GM12872 (cell line): ENCODE data around the gene MED16.

Source experiments
- TF ChIP-seq, protein P1 (sequence below): IDR thresholded peaks from 3 replicates; pipeline ENCODE4 v1.5.1; 2011; ENCODE audit warnings: low read depth, mild to moderate bottlenecking, low read length, moderate library complexity; ENCODE audit not compliant: insufficient read depth

Gene MED16

DNA sequence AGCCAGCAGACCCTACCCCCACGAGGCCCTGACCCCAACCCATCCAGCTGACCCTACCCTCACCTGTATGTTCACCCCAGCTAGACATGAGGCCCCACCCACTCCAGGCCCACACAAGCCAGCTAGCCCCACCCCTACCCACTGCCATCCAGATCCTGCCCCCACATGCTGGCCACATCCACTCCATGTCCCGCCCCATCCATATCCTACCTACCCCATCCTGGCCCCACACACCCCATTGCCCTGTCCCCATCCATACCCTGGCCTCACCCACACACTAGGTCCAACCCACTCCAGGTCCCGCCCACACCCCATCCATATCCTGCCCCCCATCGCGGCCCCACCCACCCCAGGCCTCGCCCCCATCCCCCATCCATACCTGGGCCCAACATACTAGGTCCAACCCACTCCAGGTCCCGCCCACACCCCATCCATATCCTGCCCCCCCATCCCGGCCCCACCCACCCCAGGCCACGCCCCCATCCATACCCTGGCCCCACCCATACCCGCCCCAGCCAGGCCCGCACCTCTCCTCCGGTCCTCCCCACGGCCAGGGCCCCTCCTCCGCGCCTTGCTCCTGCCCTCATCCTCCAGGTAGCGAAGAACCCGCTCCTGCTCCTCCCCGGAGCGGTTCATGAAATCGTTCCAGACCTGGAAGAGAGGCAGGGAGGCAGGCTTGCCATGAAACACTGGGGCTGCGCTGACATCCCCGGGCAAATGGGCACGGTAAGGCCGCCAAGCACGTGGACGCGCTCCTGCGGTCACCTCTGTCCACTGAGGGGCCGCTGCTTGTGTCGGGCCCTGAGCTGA is 7.5 kb upstream of the MED16 start:
- TF ChIP-seq, protein P1, sequence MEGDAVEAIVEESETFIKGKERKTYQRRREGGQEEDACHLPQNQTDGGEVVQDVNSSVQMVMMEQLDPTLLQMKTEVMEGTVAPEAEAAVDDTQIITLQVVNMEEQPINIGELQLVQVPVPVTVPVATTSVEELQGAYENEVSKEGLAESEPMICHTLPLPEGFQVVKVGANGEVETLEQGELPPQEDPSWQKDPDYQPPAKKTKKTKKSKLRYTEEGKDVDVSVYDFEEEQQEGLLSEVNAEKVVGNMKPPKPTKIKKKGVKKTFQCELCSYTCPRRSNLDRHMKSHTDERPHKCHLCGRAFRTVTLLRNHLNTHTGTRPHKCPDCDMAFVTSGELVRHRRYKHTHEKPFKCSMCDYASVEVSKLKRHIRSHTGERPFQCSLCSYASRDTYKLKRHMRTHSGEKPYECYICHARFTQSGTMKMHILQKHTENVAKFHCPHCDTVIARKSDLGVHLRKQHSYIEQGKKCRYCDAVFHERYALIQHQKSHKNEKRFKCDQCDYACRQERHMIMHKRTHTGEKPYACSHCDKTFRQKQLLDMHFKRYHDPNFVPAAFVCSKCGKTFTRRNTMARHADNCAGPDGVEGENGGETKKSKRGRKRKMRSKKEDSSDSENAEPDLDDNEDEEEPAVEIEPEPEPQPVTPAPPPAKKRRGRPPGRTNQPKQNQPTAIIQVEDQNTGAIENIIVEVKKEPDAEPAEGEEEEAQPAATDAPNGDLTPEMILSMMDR, result no peak

DNA sequence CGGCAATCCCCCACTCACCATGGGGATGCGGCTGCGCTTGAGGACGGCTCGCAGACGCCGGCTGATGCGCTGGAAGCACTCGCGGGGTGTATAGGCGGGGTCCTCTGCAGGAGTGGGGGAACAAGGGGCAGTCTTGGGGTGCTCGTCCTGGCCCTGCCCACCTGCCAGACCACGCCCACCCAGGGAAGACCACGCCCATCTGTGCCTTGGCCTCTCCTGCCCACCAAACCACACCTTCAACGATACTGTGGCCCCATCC is 7.0 kb upstream of the MED16 start:
- TF ChIP-seq, protein P1, result no peak

DNA sequence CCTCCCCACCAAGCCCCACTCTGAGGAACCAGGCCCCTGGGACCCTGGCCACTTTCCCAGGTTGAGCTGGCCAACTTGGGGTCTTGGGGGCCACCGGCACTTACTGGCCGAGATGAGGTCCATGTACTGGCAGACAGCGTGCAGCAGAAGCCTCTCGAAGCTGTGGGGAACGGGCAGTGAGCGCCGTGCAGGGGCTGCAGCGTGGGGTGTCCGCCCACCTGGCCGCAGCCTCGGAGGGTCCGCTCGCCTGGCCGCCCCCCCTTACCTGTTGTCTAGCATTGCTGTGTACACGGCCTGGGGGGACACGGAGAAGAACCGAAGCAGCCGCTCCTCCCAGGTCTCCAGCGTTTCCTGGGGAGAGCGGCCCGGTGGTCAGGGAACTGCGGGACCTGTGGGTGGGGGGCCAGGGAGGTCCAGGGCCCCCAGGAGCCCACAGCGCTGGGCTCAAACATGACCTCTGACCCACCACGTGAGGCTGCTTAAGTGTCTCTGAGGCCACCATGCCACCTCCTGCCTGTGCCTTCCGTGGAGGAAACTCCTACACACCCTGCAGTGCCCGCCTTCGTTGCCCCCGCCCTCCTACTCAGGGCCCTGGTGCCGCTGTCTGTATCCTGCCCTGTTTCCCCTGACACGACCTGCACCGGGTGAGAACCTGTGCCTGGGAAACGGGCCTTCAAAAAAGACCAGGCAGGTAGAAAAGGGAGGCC is 6.5 kb upstream of the MED16 start:
- TF ChIP-seq, protein P1, result no peak

DNA sequence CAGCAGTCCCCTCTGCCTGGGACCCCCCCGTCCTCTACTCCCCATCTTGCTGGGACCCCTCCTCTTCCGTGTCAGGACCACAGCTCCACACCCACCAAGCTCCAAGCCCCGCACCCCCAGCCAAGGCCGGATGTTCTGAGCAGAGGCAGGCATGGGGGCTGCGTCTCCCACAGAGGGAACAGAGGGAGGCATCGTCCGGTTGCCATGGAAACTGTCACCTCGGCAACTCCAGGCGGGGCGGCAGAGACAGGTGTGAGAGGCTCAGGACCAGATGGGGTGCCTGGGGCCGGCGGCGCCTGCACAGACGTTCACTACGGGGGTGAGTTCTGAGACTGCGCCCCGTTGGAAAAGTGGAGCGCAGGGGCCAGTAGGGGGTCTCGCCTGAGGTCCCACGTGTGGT is 5.7 kb upstream of the MED16 start:
- TF ChIP-seq, protein P1, result no peak

DNA sequence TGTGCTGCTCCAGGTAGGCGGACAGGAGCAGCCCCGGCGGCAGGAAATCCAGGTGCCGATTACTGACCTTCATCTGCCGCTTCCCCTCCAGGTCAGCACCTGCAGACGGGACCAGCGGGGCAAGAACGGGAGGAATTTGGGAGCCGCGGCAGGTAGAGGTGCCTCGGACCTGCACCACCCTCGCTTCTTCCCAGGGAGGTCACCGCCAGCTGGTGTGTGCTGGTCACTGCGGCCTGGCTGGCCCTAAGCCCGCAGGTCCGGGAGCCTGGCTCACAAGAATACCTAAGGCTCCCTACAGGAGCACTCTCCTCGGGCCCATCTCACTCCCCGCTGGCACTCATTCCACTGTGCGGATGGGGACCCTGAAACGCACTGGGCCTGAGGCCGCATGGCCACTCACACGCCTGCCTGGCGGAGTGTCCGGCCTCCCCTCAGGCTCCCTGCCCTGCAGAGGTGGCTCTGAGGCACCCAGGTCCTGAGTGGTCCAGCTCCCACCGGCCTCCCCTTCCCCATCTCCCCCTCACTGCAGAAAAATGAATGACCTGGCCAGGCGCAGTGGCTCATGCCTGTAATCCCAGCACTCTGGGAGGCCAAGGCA is 4.6 kb upstream of the MED16 start:
- TF ChIP-seq, protein P1, result 0 out of 3 replicates have a peak, but pooled peaks have one; percentile 25

DNA sequence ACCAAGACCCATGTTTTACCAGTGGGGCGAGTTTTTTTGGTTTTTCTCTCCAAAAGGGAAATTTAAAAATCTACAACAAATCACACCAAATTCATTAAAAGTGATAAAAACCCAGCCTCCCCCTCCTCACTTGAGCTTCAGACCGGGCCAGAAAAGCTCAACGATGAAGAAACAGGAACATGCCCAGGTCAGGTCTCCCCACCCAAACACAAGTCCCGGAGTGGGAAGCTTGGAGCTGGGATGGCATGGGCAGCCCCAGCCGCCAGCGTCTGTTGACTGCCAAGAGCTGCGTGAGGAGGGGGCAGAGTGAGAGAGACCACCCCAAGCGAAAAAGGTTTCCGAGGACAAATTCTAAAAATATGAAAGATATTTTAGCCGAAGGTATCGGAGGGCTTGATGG is 4.0 kb upstream of the MED16 start:
- TF ChIP-seq, protein P1, result no peak

DNA sequence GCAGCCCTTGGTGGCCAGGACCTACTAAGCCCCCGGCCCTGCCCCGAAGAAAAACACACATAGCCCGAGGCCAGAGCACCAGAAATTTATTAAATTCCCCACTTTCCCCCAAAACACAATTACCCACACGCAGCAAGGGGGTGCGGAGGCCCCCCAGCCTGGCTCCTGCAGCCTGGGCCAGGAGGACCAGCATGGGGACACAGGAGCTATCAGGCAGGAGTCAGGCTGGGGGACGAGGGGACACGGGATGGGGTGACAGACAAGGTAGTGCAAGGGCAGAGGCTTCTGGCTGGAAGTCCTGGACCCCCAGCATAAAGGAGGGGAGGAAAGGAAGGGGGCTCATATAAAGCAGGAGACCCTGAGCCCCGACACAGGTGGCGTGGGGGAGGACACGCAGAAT is 3.4 kb upstream of the MED16 start:
- TF ChIP-seq, protein P1, result no peak
